Type B pancreatic cell (in vitro differentiated cells): ENCODE measurements around the gene SLC25A10. TPM values are rescaled to one million over a fixed set of nuclear protein-coding genes. Genes with fewer than 3 reads are reported as not detected.

Experiments
- DNase-seq: peaks from one replicate; pipeline ENCODE4 v3.0.0; 2021; ENCODE audit warnings: mixed read lengths; ENCODE audit not compliant: unreplicated experiment; ENCODE audit errors: extremely low spot score
- H3K27ac Mint-ChIP-seq: 2 replicates; pipeline ENCODE4 v1.8.0; 2021; ENCODE audit warnings: mild to moderate bottlenecking, mixed read lengths
- H3K27me3 Mint-ChIP-seq: 2 replicates; pipeline ENCODE4 v1.8.0; 2021; ENCODE audit warnings: mixed read lengths
- H3K36me3 Mint-ChIP-seq: 2 replicates; pipeline ENCODE4 v1.8.0; 2021; ENCODE audit warnings: mixed read lengths
- H3K4me1 Mint-ChIP-seq: one replicate; pipeline ENCODE4 v1.8.0; 2021; ENCODE audit warnings: mixed read lengths; ENCODE audit not compliant: unreplicated experiment
- H3K4me3 Mint-ChIP-seq: 2 replicates; pipeline ENCODE4 v1.8.0; 2021; ENCODE audit warnings: mild to moderate bottlenecking, mixed read lengths
- H3K9me3 Mint-ChIP-seq: 2 replicates; pipeline ENCODE4 v1.8.0; 2021; ENCODE audit warnings: mixed read lengths
- CTCF ChIP-seq: fragments of 200-600 bp; sonication (generic); conservative IDR thresholded peaks from 2 replicates; pipeline ENCODE4 v1.5.0; 2021; ENCODE audit warnings: antibody characterized with exemption, mild to moderate bottlenecking
- long read RNA-seq: library from polyadenylated mRNA; unstranded; transcript quantifications from one replicate; pipeline ENCODE4 v2.0.0, GENCODE V29; 2020
- total RNA-seq: library from RNA; stranded (reverse); gene quantifications from 2 replicates; pipeline ENCODE4 v1.2.1, GENCODE V29; 2021; ENCODE audit warnings: low replicate concordance

SLC25A10 gene
- total RNA-seq = 23.8 and 27.6 TPM in 2 replicates
- long read RNA-seq, partial matches to known transcripts = 2 of 4 reads
- long read RNA-seq, other reads (novel, unspliced or antisense) = 0 of 4 reads

DNA sequence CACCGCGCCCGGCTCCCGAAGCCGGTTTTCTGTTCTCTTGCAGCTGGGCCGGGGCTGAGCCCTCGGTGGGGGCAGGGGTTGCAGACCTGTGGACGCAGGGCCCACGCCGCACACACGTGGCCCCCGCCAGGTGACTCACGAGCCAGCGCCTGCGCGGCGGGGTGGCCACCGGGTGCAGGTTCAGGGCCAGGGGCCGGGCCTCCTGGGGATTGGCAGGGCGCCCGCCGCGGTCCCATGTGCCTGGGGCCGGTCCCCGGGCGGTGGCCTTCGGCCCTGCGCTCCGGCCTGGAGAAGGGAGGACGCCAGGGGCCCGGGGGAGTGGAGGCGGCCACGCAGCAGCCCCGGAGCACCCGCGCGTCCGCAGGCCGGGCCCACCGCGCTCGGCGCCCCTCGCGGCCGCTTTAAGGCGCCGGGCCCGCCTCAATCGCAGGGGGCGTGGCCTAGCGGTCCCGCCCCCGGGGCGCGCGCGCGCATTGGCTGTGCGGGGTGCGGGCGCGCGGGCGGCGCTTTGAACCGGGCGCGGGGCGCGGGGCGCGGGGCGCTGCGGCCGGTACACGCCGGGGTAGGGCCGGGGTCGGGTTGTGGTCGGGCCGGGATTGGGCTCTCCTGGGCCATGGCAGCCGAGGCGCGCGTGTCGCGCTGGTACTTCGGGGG is at the start of gene SLC25A10:
SLC25A10 (plus strand) TSS at position 471 of the 654 bp plus-strand sequence; CDS start at position 614, 143 bp downstream.
- peak; percentile 30 for TF ChIP-seq CTCF
- Mint-ChIP-seq H3K4me1 (peaks cover 8% of the 10 kb centered on the region), H3K9me3 (no peaks in the 10 kb centered on the region), H3K27me3 (peaks cover 8% of the 10 kb centered on the region), H3K36me3 (no peaks in the 10 kb centered on the region), H3K4me3 (peak within 1 kb of the TSS; percentile 94), H3K27ac (peak within 1 kb of the TSS; percentile 95)
- no peak for DNase-seq

DNA sequence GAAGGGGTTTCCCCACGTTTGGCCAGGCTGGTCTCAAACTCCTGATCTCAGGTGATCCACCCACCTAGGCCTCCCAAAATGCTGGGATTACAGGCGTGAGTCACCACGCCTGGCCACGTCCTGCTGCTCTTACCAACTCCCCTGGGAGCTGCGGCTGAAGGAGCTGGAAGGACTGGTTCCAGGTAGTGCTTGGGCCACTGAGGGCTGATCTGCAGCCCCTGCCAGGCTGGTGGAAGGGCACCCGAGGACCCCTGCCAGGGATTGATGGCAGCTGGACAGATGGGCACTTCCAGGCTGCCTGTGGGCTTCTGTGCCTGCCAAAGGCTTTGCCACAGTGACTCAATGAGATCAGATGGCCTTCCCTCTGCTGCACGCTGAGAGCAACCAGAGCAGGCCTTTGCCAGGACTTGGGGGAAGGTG is 48.0 kb upstream of the SLC25A10 start:
- no peak for DNase-seq
- no peak overlapping the region for H3K27ac Mint-ChIP-seq

DNA sequence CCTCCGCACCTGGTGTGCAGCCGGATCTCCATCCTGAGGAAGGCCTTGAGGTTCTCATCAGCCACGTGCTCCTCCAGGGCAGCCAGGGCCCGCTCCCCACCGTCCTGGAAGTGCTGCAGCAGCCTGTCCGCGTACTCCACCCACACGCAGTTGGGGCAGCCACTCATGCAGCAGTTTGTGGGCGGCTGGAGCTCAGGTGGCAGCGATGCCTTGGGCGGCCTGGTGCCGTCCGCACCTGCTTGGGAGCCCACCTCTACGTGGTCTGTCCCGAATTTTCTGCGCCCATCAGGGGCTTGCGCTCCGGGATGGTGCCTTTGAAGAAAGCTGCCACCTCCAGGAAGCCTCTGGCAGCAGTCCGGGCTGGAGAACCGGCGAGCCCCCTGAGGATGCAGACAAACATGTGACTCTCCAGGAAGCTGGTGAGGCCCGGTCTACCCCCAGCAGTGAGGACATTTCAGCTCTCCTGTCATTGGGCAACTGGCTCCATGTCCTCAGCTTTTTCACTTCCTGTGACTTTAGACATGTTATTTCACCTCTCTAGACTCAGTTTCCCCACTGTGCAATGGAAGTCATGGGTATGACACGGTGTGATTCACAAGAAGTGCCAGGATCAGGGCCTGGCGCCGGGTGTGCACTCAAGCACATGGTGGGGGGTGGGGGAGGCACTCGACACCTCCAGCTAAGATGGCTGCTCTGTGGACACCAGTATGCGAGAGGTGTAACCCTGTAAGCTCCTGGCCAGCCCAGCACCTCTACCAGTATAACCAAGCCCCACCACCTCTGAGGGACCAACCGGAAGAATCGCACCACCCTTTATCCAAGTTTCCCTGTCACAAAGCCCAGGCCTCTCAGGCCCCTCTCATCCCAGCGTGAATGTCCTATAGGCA is 46.6 kb upstream of the SLC25A10 start:
- Mint-ChIP-seq H3K36me3 (peaks cover 3% of the 10 kb centered on the region), H3K4me3 (peak overlapping the region; percentile 96), H3K27me3 (no peaks in the 10 kb centered on the region), H3K27ac (peak overlapping the region; percentile 86), H3K4me1 (peaks cover 17% of the 10 kb centered on the region), H3K9me3 (no peaks in the 10 kb centered on the region)
- TF ChIP-seq CTCF = no peak
- DNase-seq = no peak

More for the DNA sequence above, 48.0 kb upstream of the SLC25A10 start:
- no peak overlapping the region for H3K4me3 Mint-ChIP-seq
- H3K4me1 Mint-ChIP-seq = peaks cover 17% of the 10 kb centered on the region
- H3K27me3 Mint-ChIP-seq = no peaks in the 10 kb centered on the region
- no peaks in the 10 kb centered on the region for H3K9me3 Mint-ChIP-seq
- H3K36me3 Mint-ChIP-seq = peaks cover 3% of the 10 kb centered on the region
- no peak for TF ChIP-seq CTCF

DNA sequence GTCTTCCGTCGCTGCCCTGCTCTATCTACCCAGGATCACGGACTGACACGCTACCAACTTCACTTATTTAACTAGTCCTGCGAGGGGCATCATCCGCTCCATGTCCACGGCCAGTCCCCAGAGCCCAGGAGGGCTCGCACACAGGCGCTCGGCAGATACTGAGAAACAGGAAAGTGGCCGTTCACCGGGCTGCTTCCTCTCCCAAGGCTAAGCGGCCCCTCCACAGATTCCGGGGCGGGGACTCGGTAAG is 46.1 kb upstream of the SLC25A10 start:
- no peak for TF ChIP-seq CTCF
- no peak for DNase-seq
- Mint-ChIP-seq H3K4me1 (peaks cover 17% of the 10 kb centered on the region), H3K27me3 (no peaks in the 10 kb centered on the region), H3K4me3 (peak overlapping the region; percentile 96), H3K27ac (peak overlapping the region; percentile 86), H3K9me3 (no peaks in the 10 kb centered on the region), H3K36me3 (peaks cover 3% of the 10 kb centered on the region)

DNA sequence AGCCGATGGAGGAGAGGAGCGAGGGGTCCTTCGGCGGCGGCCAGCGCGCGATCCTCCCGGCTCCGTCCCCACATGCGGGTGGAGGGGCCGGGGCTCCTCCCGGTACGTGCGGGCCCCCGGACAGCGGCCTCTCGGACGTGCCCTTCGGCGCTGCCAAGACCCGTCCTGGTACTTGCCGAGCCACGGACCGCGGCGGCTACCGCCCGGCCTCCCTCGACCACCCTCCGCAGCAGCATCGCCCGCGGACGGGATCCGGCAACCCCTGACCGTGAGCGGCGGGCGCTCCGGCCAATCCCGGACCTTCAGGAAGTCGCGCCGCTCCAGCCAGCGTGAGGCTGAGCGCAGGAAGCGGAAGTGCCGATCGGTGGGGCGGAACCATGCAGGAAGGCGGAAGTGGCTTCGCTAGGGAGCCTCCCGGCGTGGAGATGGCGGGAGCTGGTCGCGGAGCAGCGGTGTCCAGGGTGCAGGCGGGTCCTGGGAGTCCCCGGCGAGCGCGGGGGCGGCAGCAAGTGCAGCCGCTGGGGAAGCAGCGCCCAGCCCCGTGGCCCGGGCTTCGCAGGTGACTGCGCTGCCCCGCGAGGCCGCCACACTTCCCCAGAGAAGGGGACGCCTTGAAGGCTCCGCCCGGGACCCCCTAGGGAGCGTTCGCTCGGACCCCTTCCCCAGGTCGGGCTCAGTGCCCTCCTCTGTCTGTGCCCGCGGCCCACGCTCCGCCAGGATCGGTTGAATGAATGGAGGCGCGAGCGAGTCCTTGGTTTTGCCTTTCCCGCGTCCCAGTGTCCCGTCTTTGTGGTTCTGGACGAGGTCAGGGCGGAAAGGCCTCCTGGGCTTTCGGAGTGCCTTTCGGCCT is 45.5 kb upstream of the SLC25A10 start, which contains the start of the genes CCDC137 and OXLD1:
CCDC137 (plus strand) TSS at position 396 of the 850 bp plus-strand sequence; CDS start at position 426, 30 bp downstream.
OXLD1 (minus strand) TSS at position 264 of the 850 bp plus-strand sequence; CDS start at position 236, 28 bp downstream.
- Mint-ChIP-seq H3K9me3 (no peaks in the 10 kb centered on the region), H3K36me3 (peaks cover 3% of the 10 kb centered on the region), H3K27me3 (no peaks in the 10 kb centered on the region), H3K27ac (peak within 1 kb of the TSS; percentile 86), H3K4me3 (peak within 1 kb of the TSS; percentile 96), H3K4me1 (peaks cover 17% of the 10 kb centered on the region)
- DNase-seq = peak; percentile 97
- no peak for TF ChIP-seq CTCF
